Measurements from ENCODE around the gene CRABP2. TPM values are rescaled to one million over a fixed set of nuclear protein-coding genes. Genes with fewer than 3 reads are reported as not detected.

CRABP2 gene
- total RNA-seq, 1 donor from 2014 or later, result 1.7 TPM

DNA sequence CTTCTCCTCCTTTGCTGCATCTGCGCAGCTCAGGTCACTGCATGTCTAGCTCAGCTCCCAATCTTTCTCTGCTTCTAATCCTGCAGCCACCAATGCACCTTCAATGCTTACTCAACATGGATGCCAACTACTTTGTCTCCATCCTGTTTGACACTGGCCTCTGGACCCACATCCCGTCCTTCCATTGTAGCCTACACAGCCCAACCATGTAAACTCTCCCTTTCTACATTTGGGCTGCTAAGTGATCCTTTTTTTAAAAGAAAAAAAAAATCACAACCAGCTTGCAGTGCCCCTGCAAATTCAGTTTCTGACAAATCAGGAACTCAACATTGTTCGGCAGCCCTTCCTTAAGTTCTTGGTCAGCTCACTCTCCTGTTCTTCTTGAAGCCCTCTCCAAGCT, 9.4 kb upstream of the CRABP2 start:
- intact Hi-C loops (cut with micrococcal nuclease), result no loop called here

- intact Hi-C loops (cut with micrococcal nuclease), result no loop called here
Observed at GRCh38 chr1:156712626-156713025, 7.2 kb upstream of the CRABP2 start.

DNA sequence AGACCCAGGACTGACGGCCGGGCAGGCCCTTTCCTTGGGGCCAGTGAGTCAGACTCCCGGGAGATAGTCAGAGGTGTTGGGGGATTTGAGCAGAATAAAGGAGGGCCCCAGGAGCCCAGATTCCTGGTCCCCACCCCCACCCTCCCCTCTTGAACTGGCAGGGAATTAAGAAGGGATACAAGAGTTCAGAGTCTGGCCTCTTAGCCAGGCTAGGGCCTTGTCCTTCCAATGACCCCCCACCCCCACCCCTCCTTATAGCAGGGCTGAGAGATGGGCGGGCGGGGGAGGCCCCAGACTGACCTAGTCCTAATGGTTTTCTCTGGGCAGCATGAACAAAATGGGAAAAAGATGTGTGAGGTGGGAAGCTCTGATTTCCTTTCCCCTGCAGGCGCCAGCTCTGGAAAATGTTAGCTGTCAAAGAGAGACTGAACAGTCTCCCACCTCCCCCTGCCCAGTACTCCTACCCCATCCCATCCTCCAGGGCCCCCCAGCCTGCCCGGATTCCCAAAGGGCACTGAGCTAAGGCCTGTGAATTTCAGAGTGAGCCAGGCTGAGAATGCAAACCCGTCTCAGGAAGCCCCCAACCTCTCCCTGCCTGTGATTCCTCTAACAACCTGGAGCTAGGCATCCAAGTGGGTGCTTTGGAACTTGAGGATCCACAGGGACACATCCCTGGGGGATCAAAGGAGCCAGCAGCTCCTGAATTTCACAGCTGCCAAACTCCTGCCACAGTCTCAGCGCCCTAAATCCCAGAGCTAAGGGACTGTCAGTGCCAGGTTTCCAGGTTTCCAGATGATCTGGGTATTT, 5.8 kb upstream of the CRABP2 start:
- intact Hi-C loops (cut with micrococcal nuclease), result no loop called here

DNA sequence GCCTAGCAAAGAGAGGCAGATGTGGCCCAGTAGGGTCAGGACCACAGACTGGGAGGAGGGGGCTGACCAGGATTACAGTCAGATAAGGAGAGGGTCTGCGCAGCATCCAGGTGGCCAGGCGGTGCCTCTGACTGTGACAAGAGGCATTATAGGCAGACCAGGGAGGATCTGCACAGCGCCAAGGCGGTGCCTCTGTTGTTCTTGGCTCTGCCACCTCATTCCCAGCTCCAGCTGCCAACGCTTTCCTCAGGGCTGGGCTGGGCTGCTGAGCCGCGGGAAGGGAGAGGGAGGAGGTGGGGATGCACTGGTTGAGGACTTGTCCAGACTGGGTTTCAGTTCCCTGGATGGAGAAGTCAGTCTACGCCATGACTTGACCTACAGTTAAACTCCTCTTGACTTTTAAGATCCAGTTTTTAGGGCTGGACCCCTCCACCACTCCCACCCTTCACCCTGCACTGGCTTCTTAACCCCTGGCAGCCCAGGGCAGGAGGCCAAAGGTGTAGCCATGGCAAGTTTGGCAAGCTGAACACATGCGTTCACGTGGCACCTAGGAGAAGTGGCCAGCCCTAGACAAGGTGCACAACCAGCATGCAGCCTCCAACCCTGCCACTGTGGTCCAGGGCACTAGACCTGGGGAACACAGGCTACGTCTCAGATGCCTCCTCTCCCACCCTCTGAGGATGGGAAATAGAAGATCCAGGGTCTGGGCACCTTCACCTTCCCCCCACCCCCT, 4.5 kb upstream of the CRABP2 start:
- intact Hi-C loops (cut with micrococcal nuclease), result loop anchor here (5.0 kb wide), 1 partner anchor 182 kb away; the partner anchor contains the start of gene PEAR1

GRCh38 chr1:156709031-156709430, 3.6 kb upstream of the CRABP2 start:
- intact Hi-C loops (cut with micrococcal nuclease), result loop anchor here (5.0 kb wide), 1 partner anchor 183 kb away; the partner anchor contains the start of gene PEAR1

- intact Hi-C loops (cut with micrococcal nuclease), result loop anchor here (5.0 kb wide), 1 partner anchor 184 kb away; the partner anchor contains the start of gene PEAR1
Observed at GRCh38 chr1:156708218-156708661, 2.9 kb upstream of the CRABP2 start.

GRCh38 chr1:156707417-156708217, 2.2 kb upstream of the CRABP2 start:
- intact Hi-C loops (cut with micrococcal nuclease), result loop anchor here (5.0 kb wide), 1 partner anchor 185 kb away; the partner anchor contains the start of gene PEAR1

DNA sequence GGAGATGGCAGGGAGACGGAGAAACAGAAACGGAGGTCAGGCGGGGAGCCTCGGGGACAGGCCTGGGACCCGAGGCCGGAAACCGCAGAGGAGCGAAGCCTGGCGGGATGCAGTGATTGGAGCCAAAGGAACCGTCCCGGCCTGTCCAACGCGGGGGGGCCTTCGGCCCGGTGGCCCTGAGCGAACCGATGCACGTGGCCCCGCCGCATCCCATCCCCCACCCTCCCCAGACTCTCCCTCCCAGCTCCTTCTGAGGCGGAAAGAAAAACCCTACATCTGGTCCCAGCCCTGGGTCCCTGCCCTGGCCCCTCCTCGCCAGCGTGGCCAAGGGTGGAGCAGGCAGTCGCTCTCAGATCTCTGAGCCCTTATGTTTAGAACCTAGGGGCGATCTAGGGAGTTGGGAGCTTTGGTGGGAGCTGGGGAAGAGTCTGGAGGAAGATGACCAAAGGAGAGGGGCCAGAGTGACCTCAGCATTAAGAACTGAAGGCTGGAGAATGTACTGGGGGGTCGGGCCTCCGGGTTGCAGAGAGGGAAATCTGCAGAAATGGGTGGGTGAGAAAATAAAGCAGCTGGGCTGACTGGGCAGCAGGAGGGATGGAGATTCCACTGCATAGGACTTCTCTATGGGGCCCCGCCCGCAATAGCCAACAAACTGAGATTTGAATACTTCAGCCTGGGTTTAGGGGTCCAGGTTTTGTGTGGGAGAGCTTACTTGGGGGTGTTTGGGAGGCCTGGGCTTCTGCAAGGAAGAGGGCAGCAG, 1.5 kb upstream of the CRABP2 start:
- intact Hi-C loops (cut with micrococcal nuclease), result loop anchor here (1.0 to 5.0 kb wide), 5 partner anchors 18 to 185 kb away; partner anchors contain the start of gene PEAR1

- intact Hi-C loops (cut with micrococcal nuclease), result loop anchor here (1.0 to 5.0 kb wide), 5 partner anchors 17 to 186 kb away; partner anchors contain the start of gene PEAR1
Observed at GRCh38 chr1:156705918-156706656, 704 bp upstream of the CRABP2 start.

GRCh38 chr1:156704930-156705320, 458 bp downstream of the CRABP2 start:
- intact Hi-C loops (cut with micrococcal nuclease), result loop anchor here (5.0 kb wide), 1 partner anchor 187 kb away; the partner anchor contains the start of gene PEAR1

DNA sequence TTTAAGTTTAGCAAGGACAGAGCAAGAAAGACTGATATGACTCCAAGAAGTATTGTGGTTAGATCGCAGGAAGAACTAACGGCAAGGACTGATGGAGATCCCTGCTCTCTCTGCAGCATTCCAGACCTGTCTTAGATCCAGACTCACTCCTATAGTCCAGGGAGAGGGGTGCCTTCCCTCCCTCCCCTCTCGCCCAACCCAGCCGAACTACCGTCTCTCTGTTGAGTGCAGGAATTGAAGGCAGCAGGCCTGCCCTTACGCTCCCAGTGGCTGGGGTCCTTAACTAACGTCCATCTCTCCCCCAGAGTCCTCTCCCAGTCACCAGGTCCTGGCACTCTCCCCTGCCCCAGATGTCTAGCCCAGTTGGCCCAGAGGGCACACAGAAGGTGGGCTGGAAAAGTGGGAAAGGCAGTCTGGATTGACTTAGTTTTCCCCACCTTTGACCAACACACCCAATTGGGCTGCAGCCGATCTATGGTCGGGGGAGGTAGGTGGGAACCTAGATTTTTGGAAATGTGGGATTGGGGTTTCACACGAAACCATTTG, 1.1 kb downstream of the CRABP2 start:
- intact Hi-C loops (cut with micrococcal nuclease), result no loop called here

DNA sequence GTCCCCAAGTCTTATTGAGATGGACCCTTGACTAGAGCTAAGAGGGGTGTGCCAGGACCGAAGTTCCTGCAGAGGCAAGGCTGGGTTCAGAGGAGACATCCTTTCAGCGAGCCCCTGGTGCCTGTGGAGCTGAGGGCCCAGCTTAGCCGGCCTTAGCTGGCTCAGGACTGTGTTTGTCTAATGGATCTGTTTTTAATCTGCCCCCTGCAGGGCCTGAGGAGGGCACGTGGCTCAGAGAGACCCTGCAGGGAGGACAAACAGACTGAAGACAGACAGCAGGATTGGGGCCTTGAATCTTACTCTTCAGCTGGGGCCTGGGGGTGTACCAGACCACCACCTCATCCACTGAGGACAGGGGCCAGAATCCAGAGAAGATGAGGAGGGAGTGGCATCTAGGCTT, 1.6 kb downstream of the CRABP2 start:
- intact Hi-C loops (cut with micrococcal nuclease), result no loop called here

- intact Hi-C loops (cut with micrococcal nuclease), result no loop called here
Observed at GRCh38 chr1:156703336-156703735, 2.0 kb downstream of the CRABP2 start.

DNA sequence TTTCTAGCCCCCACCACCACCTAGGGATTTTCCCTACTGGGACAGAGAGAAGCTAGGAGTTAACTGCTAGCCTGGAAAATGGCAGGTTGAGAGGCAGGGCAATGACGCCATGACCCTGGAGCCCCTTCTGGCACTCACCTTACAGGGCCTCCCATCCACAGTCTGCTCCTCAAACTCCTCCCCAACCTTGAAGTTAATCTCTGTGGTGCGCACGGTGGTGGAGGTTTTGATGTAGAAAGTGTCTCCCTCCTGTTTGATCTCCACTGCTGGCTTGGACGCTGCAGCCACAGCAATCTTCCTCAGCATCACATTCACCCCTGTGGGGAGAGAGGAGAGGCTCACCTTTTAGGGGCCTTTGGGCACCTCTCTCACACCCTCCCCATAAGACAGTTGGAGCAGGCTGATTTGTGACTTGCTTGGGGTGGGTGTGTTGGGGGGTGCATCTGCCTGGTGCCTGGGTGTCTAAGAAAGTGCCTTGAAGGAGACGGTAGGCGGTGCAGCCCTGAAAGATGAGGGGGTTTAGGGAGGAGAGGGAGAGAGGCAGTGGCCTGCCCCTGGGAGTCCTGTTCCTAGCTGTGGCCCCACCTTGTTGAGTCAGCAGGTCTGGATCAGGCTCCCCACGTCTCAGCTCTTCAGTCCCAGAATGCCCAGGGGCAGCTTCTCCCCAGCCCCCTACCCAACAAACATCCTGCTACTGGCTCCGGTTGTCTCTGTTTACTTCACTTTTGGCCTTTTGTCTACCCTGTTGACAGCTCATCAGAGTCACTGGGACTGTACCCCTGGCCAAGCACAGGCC, 4.4 kb downstream of the CRABP2 start:
- intact Hi-C loops (cut with micrococcal nuclease), result no loop called here

GRCh38 chr1:156698995-156699394, 6.4 kb downstream of the CRABP2 start:
- intact Hi-C loops (cut with micrococcal nuclease), result no loop called here

DNA sequence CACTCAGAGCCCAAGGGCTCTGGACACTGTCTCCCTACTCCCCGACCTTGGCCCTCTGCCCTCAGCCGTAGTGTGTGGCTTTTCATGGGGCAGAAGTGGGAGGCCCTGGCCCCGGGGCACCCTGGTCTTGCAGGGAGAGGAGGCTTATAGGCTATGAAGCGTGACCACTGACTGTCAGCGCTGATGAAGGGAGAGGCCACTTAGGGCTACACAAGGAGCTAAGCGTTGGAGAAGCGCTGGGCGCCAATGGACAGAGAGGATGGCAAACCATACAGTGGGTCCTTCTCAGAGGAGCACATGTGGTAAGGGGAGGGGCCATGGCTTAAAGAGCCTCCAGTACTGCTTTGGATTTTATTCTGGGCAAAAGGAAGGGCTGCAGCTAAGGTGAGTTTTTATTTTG, 7.9 kb downstream of the CRABP2 start:
- intact Hi-C loops (cut with micrococcal nuclease), result no loop called here

DNA sequence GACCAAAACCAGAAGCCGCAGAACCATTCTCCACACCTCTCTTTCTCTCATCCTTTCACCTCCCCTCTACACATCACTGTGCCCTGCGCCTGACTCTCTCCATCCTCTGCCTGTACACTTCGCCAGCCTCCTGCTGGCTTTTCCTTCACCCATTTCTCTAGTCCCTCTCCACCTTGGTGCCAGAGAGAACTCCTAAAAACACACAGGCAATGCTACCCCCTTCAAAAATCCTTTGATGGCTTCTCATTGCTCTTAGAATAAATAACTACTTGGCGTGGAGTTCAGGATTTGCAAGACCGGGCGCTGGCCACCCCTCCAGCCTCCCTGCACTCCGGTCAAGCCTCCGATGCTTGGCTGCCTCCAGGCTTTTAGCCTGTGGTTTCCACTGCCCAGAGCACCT, 8.6 kb downstream of the CRABP2 start:
- intact Hi-C loops (cut with micrococcal nuclease), result no loop called here

DNA sequence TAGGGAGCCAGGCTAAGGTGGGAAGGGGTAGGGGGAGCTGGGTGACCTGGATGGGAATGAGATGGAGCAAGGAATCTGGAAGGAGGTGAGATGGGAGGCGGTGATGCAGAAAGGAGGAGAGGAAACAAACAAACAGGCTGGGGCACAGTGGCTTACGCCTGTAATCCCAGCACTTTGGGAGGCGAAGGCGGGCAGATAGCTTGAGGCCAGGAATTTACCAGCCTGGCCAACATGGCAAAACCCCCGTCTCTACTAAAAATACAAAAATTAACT, 10.8 kb downstream of the CRABP2 start:
- intact Hi-C loops (cut with micrococcal nuclease), result no loop called here

Data from T-helper 1 cell treated with Interleukin-12 subunit alpha and Interleukin-12 subunit beta and Interleukin-4 antibody, amounts not matched to agents 30 ng/mL and 1 ng/mL, for 36 hours (primary cell).